IMR-90 (cell line): ENCODE results near the gene ODAD2. TPM values are rescaled to one million over a fixed set of nuclear protein-coding genes. Genes with fewer than 3 reads are reported as not detected.

Experiments
- ATAC-seq: fragments of 200-7000 bp; cut with Tn5 transposase; 2 replicates; pipeline ENCODE4 v1.9.1; 2020; ENCODE audit warnings: low read depth, mild to moderate bottlenecking, moderate library complexity
- BruUV-seq: library from RNA; stranded (reverse); fragments of 400-500 nt; replicated peaks from 2 replicates; lab custom pipeline; 2021; lab: Mats Ljungman, UMichigan
- CTCF ChIA-PET: fragments of 300-600 bp; formaldehyde crosslinking; extraction: SDS; loops from one replicate; lab custom pipeline; 2021; ENCODE audit warnings: antibody characterized with exemption; lab: Yijun Ruan, JAX
- POLR2A ChIA-PET: fragments of 300-600 bp; sonication (Branson Sonifier 250); formaldehyde crosslinking; loops from one replicate; lab custom pipeline; 2022; ENCODE audit warnings: antibody characterized with exemption; ENCODE audit not compliant: unreplicated experiment; lab: Charles Lee
- DNase-seq: peaks from one replicate; pipeline ENCODE4 v3.0.0; 2013
- H2AFZ ChIP-seq: replicated peaks from 2 replicates; pipeline ENCODE3; 2013; ENCODE audit warnings: low read length, mild to moderate bottlenecking; ENCODE audit not compliant: poor library complexity
- H2AK5ac ChIP-seq: 2 replicates; pipeline ENCODE4 v1.6.1; 2013; ENCODE audit warnings: low read depth, low read length, inconsistent platforms
- H2AK9ac ChIP-seq: replicated peaks from 2 replicates; pipeline ENCODE3; 2013; ENCODE audit warnings: mild to moderate bottlenecking, low read depth, low read length, moderate library complexity; ENCODE audit not compliant: poor library complexity
- H2BK120ac ChIP-seq: 2 replicates; pipeline ENCODE4 v1.6.1; 2013; ENCODE audit warnings: low read depth, low read length, inconsistent platforms
- H2BK15ac ChIP-seq: 3 replicates; pipeline ENCODE4 v1.6.1; 2013; ENCODE audit warnings: low read depth, low read length, inconsistent platforms
- H2BK20ac ChIP-seq: 2 replicates; pipeline ENCODE4 v1.6.1; 2013; ENCODE audit warnings: low read depth, mild to moderate bottlenecking, inconsistent platforms, low read length, moderate library complexity
- H2BK5ac ChIP-seq: 2 replicates; pipeline ENCODE4 v1.6.1; 2013; ENCODE audit warnings: mild to moderate bottlenecking, low read depth, low read length, inconsistent platforms; ENCODE audit not compliant: poor library complexity, severe bottlenecking
- H3K14ac ChIP-seq: replicated peaks from 2 replicates; pipeline ENCODE4 v1.6.1; 2013; ENCODE audit warnings: low read depth, low read length, inconsistent platforms
- H3K18ac ChIP-seq: 2 replicates; pipeline ENCODE4 v1.6.1; 2013; ENCODE audit warnings: low read depth, low read length, control low read depth
- H3K23ac ChIP-seq: 2 replicates; pipeline ENCODE4 v1.6.1; 2013; ENCODE audit warnings: low read depth, low read length, inconsistent platforms
- H3K27ac ChIP-seq: 2 replicates; pipeline ENCODE4 v1.5.1; 2013; ENCODE audit warnings: mild to moderate bottlenecking, control low read depth, low read length; ENCODE audit not compliant: insufficient read depth
- H3K27me3 ChIP-seq: 2 replicates; pipeline ENCODE4 v1.6.1; 2013; ENCODE audit warnings: low read length; ENCODE audit not compliant: control insufficient read depth, insufficient read depth
- H3K36me3 ChIP-seq: 2 replicates; pipeline ENCODE4 v1.6.1; 2013; ENCODE audit warnings: low read length, mixed read lengths; ENCODE audit not compliant: control insufficient read depth, insufficient read depth
- H3K4ac ChIP-seq: 2 replicates; pipeline ENCODE4 v1.6.1; 2013; ENCODE audit warnings: low read depth, low read length, inconsistent platforms
- H3K4me1 ChIP-seq: 2 replicates; pipeline ENCODE4 v1.6.1; 2013; ENCODE audit warnings: low read length, mixed read lengths; ENCODE audit not compliant: control insufficient read depth, insufficient read depth
- H3K4me2 ChIP-seq: 2 replicates; pipeline ENCODE4 v1.6.1; 2013; ENCODE audit warnings: low read depth, mild to moderate bottlenecking, control low read depth, low read length, moderate library complexity
- H3K4me3 ChIP-seq: 2 replicates; pipeline ENCODE4 v1.5.1; 2013; ENCODE audit warnings: low read depth, mild to moderate bottlenecking, control low read depth, low read length, moderate library complexity; ENCODE audit not compliant: insufficient read depth
- H3K56ac ChIP-seq: 2 replicates; pipeline ENCODE4 v1.6.1; 2013; ENCODE audit warnings: low read length, inconsistent platforms; ENCODE audit not compliant: insufficient read depth; ENCODE audit errors: extremely low read depth
- H3K79me1 ChIP-seq, 2 experiments: 2 replicates each; pipeline ENCODE4 v1.6.1; 2013; ENCODE audit warnings: low read length in 2 of 2, inconsistent platforms in 1 of 2, low read depth in 1 of 2
- H3K9ac ChIP-seq: 2 replicates; pipeline ENCODE4 v1.6.1; 2013; ENCODE audit warnings: low read depth, low read length, control low read depth
- H3K9me1 ChIP-seq: 2 replicates; pipeline ENCODE4 v1.6.1; 2013; ENCODE audit warnings: low read length, inconsistent platforms; ENCODE audit not compliant: insufficient read depth
- H3K9me3 ChIP-seq: 2 replicates; pipeline ENCODE4 v1.6.1; 2013; ENCODE audit warnings: low read length; ENCODE audit not compliant: control insufficient read depth, insufficient read depth
- H4K20me1 ChIP-seq: 2 replicates; pipeline ENCODE4 v1.6.1; 2013; ENCODE audit warnings: low read length, inconsistent platforms; ENCODE audit not compliant: insufficient read depth
- H4K5ac ChIP-seq: 2 replicates; pipeline ENCODE4 v1.6.1; 2013; ENCODE audit warnings: mild to moderate bottlenecking, low read depth, low read length, control low read depth
- H4K8ac ChIP-seq, 2 experiments: 2 replicates each; pipeline ENCODE4 v1.6.1; 2013; ENCODE audit warnings: low read depth in 2 of 2, low read length in 2 of 2, control low read depth in 1 of 2, inconsistent platforms in 1 of 2
- H4K91ac ChIP-seq: 2 replicates; pipeline ENCODE4 v1.6.1; 2013; ENCODE audit warnings: low read depth, low read length, inconsistent platforms; ENCODE audit not compliant: insufficient read depth
- FOS ChIP-seq: fragments of 150-350 bp; IDR thresholded peaks from 2 replicates; pipeline ENCODE4 v1.6.1; 2016; ENCODE audit warnings: low read depth, low read length
- MAFK ChIP-seq: IDR thresholded peaks from 2 replicates; pipeline ENCODE4 v1.6.1; 2012; ENCODE audit warnings: low read depth, low read length, improper control_type of control experiment
- RAD21 ChIP-seq: IDR thresholded peaks from 2 replicates; pipeline ENCODE4 v1.6.1; 2012; ENCODE audit warnings: low read length, improper control_type of control experiment
- USF2 ChIP-seq: fragments of 150-350 bp; IDR thresholded peaks from 2 replicates; pipeline ENCODE4 v1.6.1; 2017; ENCODE audit warnings: mild to moderate bottlenecking, antibody characterized with exemption, low read length, low read depth
- WGBS, 2 experiments: methylation state at CpG; one replicate each; pipeline versions ENCODE4 v1.1.5 to v1.1.7; 2013; ENCODE audit warnings: missing lambda C conversion rate in 2 of 2; ENCODE audit not compliant: insufficient read length in 1 of 2; ENCODE audit errors: extremely low coverage in 2 of 2; 5-methylcytosine and 5-hydroxymethylcytosine counted together
- dilution Hi-C: fragments of 300-500 bp; cut with HindIII; formaldehyde crosslinking; loops from one replicate; pipeline ENCODE4 v1.14.3; 2018; ENCODE audit warnings: low sequenced_read_pairs; ENCODE audit not compliant: unreplicated experiment
- in situ Hi-C: fragments of 300-500 bp; cut with MboI; formaldehyde crosslinking; loops from 3 replicates; pipeline ENCODE4 v1.14.3; 2019; ENCODE audit warnings: low sequenced_read_pairs, inconsistent platforms, mixed read lengths
- intact Hi-C: fragments of 100-400 bp; cut with micrococcal nuclease; formaldehyde crosslinking; loops from 2 replicates; pipeline ENCODE4 v1.10.0; 2022
- polyA plus RNA-seq, 3 experiments: library from polyadenylated mRNA; depleted of rRNA; stranded (reverse); fragments of >200 nt; gene quantifications; 2 replicates each; pipeline ENCODE4 v1.2.3, GENCODE V29; 2012; ENCODE audit warnings: low replicate concordance in 1 of 3
- total RNA-seq: library from RNA; depleted of rRNA; stranded (reverse); fragments of >200 nt; gene quantifications from 2 replicates; pipeline ENCODE4 v1.2.3, GENCODE V29; 2012

Gene ODAD2
- total and polyA plus RNA-seq, 2 of the 4 experiments (the other 2 are of a cell fraction), result 0.53 to 0.72 TPM

- dilution Hi-C loops, result no loop called here
- ATAC-seq (peak; percentile 84), DNase-seq (peak; percentile 53)
- no TSS peak for BruUV-seq
- Histone ChIP-seq H4K91ac (no peak overlapping the region), H3K36me3 (no peaks in the 10 kb centered on the region), H4K8ac (0 out of 4 replicates have a peak overlapping the region, but pooled peaks of 1 of the 2 experiments have one; percentile 20), H3K4me2 (peak overlapping the region; percentile 50; the same call in 1 of the 2 replicates), H2AFZ (no peak overlapping the region), H2AK5ac (no peak overlapping the region), H3K79me1 (no peaks in the 10 kb centered on the region), H3K27me3 (no peaks in the 10 kb centered on the region), H3K4me1 (peaks cover 8% of the 10 kb centered on the region), H4K5ac (no peak overlapping the region), H3K4me3 (no peak overlapping the region), H3K9ac (no peak overlapping the region), H3K9me1 (peaks cover 8% of the 10 kb centered on the region), H3K27ac (no peak overlapping the region), H3K4ac (no peak overlapping the region), H2BK15ac (no peak overlapping the region), H3K9me3 (no peaks in the 10 kb centered on the region), H2BK20ac (no peak overlapping the region), H3K23ac (no peak overlapping the region), H3K56ac (no peak overlapping the region), H2BK5ac (no peak overlapping the region), H4K20me1 (peaks cover 3% of the 10 kb centered on the region; the same call in 1 of the 2 replicates), H2AK9ac (no peak overlapping the region), H3K14ac (0 out of 2 replicates have a peak overlapping the region, but pooled peaks have one; percentile 40), H3K18ac (no peak overlapping the region), H2BK120ac (no peak overlapping the region)
- intact Hi-C loops, result no loop called here
- ChIA-PET CTCF (no interaction called here), POLR2A (no interaction called here)
- in situ Hi-C loops, result no loop called here
- TF ChIP-seq RAD21, result no peak
- TF ChIP-seq FOS, result no peak
- no peak for TF ChIP-seq USF2
- no peak for TF ChIP-seq MAFK
- WGBS, 2 experiments, result no CpG with 5 or more reads among the region's 2 CpGs
Observed at GRCh38 chr10:27950242-27950564, 48.7 kb downstream of the ODAD2 start.
